HUDEP-2 (cell line): ENCODE measurements around the gene ATP6V1G1.

Experiments used
- DNase-seq, 76 experiments: peaks; one replicate each; lab custom pipeline; 2025; ENCODE audit not compliant: unreplicated experiment in 76 of 76; lab: John Stamatoyannopoulos, UW

Gene ATP6V1G1

DNA sequence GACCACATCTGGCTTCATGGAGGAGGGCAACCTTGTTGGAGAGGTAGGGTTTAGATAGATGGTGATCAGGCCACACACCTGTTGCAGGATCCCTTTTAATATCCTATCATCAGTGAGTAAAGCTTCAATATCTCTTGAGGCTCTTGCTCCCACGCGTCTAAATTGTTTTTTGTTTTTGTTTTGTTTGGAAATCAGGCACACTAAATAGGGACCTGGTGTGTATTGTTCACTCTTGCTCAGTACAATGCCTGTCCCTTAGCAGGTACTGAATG lies 20.9 kb downstream of the ATP6V1G1 start:
- no peak for DNase-seq

DNA sequence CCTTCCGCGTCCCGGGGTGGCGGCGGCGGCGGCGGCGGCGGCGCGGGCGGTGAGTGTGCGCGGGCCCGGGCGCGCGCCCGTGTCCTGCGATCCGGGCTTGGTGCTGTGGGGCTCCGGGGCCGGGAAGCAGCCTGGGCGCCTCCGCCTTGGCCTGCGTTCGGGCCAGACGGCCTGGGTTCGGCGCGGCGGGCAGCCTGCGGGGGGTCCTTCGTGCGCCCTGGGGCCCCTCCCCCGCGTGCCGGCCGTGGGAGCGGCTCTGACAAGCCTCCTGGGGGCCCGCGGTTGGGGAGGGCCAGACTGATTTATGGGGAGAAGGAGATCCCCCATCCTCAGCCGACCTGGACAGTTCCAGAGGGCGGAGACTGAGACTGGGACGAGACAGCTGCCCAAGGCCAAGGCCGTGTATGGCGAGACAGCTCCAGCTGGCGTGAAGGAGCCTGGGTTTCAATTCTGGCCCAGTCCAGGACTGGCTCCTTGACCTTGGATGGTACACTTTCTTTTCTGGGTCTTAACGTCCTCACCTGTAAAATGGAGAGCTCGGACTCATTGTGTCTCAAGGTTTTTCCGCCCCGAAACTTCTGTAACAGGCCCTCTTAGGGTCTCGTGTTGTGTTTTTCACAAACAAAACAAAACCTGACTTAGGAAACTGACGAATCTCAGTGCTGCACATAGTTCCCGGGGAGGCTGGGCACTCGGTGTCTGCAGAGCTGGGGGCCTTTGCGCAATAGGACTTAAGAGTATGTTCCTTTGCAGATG lies 24.1 kb downstream of the ATP6V1G1 start:
- peak in 43 of 76 experiments; percentile 15 to 69 (median 30) for DNase-seq

DNA sequence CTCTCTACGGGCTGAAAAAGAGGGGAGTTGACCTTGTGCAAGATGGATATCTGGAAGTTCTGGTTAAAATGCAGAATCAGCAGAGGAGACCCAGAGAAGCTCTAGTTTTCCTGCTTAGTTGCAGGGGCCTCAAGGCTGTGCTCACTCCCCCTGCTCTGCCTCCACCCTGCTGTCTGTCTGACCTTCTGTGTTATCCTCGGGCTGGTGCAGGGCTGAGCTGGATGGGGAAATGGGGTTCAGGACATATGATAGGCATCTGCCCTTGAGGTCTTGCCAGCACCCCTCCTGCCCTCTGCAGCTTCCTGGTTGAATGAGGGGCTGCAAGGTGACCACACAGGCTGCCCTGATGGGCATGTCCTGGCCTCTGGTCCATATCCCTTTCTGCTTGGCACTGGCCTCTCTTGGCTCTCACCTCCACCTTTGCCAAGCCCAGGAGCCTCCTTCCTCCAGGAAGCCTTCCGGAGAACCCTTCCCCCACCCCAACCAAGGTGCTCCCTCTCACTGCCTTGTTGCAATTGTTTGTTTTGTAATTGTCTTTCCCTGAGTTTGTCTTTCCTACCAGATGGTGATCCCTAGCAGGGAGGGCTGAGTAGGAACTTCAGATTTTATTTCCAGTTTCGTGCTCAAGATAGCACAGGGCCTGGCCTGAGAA lies 24.8 kb downstream of the ATP6V1G1 start:
- DNase-seq: peak in 1 of 76 experiments; percentile 5

DNA sequence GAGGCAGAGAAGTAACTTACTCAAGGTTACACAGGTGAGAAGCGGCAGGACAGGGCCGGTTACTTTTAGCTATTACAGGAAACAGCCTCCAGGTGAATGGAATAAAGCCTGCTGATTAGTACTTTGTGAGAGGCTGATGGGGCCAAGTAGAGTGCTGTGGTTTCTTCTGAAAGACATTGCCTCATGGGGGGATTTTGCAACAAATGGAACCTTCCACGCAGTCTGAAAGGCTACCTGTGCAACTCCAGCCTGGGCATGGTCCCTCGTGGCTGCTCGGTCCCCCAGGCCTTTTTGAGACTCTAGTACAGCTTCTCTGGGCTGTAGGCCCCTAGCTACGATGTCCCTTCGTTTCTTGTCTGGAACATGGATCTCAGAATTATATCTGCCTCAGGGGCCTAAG lies 25.5 kb downstream of the ATP6V1G1 start:
- peak in 1 of 76 experiments; percentile 3 for DNase-seq

DNA sequence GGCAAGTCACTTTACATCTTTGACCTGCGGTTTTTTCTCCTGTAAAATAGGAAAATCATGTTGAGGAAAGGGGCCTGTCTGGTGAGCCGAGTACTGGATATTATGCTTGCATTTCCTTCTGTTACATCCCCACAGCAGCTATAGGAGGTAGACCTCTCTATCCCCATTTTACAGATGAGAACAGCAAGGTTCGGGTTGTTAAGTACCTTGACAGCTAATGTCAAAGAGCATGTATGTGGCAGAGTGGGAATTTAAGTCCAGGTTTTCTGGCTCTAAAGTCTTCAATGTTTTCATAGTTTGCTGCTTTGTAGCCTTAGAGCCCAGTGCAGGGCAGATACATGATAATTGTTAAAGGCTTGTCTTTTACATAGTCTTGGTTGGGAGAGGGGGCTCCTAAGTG lies 26.4 kb downstream of the ATP6V1G1 start:
- DNase-seq: no peak

DNA sequence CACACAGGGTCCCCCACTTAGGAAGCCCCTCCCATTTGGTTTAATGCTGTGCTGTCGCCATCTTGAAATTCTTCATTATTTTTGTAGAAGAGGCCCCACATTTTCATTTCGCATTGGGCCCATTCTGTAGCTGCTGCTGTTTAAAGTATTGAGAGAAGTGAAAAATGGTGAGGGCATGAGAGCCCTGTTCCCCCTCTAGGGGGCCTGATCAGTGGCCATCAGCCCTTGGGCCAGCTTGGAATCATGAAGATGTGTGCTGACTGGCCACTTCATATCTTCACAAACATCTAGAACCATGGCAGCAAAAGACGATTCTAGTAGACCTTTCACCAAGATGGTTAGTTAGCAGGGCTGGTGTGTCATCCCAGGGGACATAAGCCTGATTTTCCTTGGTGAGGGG lies 26.8 kb downstream of the ATP6V1G1 start:
- no peak for DNase-seq

DNA sequence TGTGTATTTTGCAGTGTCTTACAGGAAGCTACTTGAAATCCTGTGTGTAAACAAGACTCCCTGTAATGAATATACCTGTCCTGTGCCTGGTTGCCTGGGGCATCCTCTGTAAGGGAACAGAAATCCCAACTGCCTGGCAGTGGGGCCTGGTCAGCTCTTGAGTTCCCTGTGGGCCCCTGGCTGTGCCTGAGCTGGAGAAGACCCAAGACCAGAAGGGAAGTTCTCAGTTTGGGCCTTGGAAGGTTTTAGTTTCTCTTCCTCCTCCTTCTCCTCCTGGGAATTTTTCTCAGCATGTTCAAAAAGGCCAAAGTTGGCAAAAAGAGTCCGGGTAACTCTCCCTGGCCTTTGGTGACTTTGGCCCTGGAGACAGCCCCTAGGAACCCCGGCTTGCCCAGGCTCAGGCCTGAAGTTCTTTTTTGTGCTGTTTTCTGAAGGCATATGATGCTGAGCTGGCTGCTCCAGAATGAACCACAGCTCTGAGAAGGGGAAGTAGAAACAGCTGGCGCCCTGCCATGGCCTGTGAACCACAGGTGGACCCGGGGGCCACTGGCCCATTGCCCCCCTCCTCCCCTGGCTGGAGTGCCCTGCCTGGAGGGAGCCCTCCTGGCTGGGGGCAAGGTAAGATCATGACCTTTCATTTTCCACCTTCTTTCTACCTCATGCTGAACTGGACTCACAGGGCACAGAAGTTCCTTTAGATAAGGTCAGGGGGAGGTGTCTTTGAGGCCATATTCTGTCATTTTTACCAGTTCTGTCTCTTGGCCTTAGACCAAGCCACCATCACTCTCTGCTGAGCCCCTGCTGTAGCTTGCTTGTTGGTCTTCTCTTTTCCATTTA lies 29.3 kb downstream of the ATP6V1G1 start:
- DNase-seq: peak in 72 of 76 experiments; percentile 4 to 89 (median 58)

DNA sequence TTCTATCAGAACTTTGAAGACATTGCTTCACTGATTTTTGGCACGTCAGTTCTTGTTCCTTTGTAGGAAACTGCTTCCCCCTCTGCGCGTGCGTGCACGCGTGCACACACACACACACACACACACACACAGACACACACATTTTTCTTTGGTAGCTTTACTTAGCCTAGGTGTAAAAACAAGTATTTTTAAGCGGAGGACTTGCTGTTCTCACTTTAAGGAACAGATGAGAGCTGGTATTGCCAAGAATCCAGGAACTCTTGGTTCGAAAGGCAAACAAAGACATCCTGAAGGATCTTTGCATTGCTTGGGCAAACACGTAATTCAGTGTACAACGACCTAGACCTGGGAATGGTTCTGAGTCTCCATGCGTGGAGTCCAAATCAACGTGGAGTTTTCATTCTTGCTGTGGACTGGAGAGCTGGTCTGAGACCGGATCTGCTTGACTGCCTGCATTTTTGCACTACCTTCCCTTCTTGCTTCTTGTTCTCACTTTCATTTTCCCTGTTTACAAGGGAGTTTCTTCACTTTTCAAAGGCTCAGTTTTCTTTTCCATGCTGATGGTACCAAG lies 31.7 kb downstream of the ATP6V1G1 start:
- no peak for DNase-seq

DNA sequence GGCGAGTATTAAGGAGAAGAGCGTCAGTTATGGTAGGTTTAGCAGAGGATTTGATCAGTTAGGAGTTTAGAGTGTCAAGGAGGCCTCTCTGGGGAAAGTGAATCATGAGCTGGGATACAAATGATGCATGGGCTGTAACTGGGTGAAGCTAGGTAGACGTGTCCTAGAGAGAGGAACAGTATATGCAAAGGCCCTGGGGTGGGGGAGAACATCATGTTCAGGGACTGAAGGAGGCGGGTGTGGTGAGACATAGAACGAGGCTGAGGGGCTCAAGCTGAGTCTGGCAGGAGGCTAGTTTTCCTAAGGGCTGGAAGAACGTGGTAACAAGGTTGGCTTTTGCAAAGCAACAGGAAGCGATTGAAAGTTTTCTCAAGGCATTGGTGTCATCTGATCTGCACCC lies 34.0 kb downstream of the ATP6V1G1 start:
- DNase-seq: no peak

DNA sequence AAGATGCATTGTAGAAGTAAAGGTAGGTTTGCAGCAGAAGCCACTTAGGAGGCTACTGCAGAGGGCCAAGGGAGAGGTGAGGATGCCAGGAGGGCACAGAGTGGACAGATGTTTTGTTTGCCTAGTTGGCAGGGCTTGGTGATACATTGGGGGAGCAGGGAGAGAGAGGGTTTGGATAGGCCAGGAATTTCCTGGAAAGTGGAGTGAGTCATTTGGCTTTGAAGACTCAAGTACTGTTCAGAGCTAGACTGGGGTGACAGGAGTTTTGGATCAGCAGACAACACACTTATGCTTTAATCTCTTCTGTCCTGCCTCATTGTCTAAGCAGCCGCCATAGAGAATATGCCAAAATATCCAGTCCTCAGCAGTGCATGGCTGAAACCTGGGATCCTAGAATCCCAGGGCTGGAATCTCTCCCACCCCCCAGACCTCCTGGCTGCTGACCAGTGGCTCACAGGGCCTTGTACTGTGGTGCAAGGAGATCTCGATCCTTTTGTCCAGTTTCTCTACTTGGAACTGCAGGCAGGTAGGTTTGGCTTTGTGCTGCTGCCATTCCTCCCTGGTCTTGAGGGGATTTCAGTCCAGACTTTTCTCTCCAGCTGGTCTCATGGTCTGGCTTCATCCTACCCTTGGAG lies 34.5 kb downstream of the ATP6V1G1 start:
- no peak for DNase-seq

DNA sequence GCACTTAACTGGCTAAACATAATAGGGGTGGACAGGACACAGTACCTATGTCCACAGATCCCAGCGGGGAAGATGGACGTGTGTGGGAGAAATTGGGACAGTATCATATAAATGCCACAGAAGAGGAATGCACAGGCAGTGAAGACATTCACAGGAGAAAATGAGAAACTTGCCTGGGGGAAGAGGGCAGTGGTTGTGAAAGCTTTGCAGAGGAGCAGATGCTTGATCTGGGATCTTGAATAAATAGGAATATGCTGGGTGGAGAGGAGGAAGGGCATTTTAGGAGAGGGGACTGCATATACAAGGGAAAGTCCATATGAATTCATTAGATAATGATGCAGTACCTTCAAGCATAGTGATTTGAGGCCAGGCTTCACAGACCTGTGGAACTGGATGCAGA lies 37.1 kb downstream of the ATP6V1G1 start:
- DNase-seq: no peak

DNA sequence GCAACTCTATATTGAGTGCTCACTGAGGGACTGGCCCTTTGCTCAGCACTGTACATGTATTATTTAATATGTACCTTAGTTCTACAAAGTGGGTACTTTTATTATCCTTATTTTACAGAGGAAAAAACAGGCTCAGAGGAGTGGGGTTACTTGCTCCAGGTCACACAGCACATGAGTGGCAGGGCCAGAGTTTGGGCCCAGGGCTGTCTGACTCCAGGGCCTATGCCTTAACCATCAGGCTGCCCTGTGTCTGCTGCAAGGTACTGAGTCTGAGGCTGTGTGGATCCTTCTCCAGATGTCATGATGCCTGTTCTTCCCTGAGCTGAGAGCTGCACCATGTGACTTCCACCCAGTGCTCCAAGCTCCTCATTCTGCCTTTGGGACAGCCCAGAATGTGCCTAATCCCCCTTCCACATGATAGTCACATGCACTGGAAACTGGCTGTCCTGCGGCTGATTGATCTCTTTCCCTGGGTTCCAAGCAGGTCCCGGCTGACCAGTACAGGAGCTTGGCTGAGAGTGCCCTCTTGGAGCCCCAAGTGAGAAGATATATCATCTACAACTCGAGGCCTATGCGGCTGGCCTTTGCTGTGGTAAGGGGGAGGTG lies 38.9 kb downstream of the ATP6V1G1 start:
- no peak for DNase-seq

DNA sequence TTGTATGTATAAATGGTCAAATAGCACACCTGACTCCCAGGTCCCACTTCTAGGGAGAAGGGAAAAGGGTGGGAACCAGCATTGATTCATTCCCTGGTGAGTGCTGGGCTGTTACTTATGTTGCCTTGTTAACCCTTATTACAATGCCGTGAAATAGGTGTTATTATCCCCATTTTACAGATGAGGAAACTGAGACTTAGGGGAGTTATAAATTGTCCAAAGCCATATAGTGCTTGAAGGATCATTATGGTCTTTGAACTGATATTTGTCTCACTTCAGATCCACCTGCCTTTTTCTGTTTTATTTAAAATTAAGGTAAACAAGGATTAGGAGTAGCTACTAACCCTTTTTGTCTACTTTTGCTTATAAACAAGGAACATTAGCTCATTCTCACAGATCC lies 40.0 kb downstream of the ATP6V1G1 start:
- no peak for DNase-seq

DNA sequence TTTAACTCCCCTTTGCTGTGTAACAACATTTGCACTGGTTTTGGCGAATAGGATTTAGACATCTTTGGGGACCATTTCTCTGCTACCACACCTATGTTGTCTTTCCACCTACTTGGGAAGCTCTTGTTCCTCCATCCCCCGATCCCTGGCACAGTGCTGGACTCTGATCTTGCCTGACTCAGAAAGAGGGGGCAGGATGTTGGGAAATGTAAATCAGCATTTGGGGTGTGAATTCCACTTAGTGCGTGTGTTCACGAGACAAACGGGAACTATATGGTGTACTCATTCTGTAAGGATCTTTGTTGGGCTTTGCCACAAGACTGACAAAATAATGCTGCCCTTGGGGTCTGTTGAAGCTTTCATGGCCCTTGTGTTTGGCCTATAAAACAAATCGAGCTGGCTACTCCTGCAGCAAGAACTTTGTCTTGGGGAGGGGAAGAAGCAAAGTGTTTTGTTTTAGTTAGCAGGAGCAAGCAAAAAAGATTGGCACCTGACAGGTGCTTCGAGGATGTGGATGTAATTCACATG lies 42.1 kb downstream of the ATP6V1G1 start:
- no peak for DNase-seq

DNA sequence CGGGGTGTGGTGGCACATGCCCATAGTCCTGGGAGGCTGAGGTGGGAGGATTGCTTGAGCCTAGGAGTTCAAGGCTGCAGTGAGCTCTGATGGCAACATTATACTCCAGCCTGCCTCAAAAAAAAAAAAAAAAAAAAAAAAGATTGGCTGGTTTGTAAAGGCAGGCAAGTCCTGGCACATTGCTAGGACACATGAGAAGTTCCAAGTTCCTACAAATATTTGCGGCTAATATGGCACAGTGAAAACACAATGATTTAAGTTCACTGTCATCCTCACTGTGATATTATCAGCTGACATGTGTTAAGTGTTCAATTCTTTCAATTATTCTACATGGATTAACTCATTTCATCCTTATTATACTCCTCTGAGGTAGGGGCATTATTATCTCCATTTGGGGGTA lies 43.6 kb downstream of the ATP6V1G1 start:
- DNase-seq: no peak

DNA sequence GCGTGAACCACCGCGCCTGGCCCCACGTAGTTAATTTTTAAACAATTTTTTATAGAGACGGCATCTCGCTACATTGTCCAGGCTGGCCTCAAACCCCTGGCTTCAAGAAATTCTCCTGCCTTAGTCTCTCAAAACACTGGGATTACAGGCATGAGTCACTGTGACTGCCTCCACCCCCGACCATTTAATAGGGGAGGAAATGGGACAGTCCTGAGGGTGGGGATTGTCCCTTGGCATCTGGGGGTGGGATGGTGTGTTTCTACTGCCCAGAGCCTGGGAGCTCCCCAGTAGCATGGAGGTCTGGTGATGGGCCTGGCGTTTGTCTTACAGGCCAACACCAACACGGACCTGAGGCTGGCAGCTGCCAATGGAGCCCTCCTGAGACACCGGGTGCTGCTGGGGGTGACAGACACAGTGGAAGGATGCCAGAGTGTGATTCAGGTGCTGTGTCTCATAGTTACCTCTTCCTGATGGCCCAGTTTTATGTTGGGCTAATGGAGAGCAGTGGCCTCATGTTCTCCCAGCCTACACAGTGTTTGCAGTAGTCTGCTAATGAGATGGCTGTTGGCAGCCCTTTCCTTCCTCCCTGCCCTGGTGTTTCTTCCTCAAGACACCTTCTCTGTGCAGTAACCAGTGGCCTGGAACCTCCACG lies 46.0 kb downstream of the ATP6V1G1 start:
- no peak for DNase-seq

DNA sequence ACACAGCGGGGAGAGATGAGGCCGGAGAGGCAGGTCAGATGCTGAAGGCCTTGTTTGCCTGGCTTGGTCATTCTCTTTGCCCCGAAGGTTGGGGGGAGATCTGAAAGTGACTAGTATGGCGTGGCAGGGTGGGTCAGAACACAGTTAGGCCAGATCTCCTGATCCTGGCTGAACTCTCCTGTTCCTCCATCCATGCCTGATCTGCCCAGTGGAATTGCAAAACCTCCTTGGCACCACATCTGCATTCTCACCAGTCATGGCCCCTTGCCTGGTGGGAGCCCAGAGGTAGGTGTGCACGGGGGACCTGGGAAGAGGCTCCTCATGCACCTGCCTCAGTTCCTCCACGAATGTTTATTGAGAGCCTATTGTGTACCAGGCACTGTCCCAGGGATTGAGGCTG lies 46.8 kb downstream of the ATP6V1G1 start:
- no peak for DNase-seq

DNA sequence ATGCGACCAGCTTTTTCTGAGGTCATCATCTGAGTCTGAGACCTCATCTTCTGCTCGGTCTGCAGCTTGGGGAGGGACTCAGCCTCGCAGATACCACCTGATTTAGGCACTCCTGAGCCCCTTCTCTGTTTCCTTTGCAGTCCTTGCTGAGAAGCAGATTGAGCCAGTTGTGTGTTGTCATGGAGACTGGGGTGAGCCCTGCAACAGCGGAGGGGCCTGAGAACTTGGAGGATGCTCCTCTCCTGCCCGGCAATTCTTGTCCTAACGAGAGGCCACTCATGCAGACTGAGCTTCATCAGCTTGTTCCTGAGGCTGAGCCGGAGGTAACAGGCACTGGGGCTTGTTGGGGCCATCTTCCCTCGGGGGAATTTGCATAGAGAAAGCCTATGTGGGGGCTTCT lies 50.8 kb downstream of the ATP6V1G1 start:
- DNase-seq: no peak

DNA sequence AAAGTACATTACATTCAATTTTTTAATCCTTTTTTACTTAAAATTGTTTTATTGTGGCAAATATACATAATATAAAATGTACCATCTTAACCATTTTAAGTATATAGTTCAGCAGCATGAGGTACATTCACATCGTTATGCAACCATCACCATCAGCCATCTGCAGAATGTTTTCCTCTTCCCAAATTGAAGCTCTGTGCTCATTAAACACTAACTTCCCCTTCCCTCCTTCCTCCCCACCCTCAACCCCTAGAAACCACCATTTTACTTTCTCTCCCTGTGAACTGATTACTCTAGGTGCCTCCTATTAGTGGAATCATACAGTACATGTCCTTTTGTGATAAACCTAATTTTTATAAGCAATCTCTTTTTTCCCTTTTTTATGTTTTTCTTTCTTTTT lies 54.4 kb downstream of the ATP6V1G1 start:
- no peak for DNase-seq

DNA sequence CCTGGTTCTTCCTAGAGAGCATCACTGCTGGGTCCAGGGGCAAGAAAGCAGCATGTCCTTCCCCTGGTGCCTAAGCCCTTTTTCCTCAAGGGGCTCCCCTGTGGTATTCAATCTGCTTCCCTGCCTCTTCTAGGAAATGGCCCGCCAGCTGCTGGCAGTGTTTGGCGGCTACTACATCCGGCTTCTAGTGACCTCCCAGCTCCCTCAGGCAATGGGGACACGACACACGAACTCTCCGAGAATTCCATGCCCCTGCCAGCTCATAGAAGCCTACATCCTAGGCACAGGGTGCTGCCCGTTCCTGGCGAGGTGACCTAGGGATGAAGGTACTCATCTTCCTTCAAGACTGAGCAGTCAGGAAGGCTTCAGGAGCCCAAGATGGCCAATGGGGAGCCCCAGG lies 55.4 kb downstream of the ATP6V1G1 start:
- no peak for DNase-seq
